B cell (primary cell): ENCODE data around the gene PRR16. TPM values are rescaled to one million over a fixed set of nuclear protein-coding genes. Genes with fewer than 3 reads are reported as not detected.

ENCODE experiments used
- ATAC-seq: fragments of 200-7000 bp; cut with Tn5 transposase; one replicate; pipeline ENCODE4 v1.10.0; 2021; ENCODE audit warnings: low read depth, mild to moderate bottlenecking, moderate number of reproducible peaks, moderate library complexity
- CTCF ChIA-PET: fragments of 350-600 bp; sonication (Branson Sonifier 250); formaldehyde crosslinking; loops from one replicate; lab custom pipeline; 2021; ENCODE audit warnings: antibody characterized with exemption, inconsistent platforms; lab: Charles Lee
- POLR2A ChIA-PET: fragments of 350-600 bp; sonication (Branson Sonifier 250); formaldehyde crosslinking; loops from one replicate; lab custom pipeline; 2021; ENCODE audit warnings: antibody characterized with exemption; lab: Charles Lee
- DNase-seq: peaks from one replicate; pipeline ENCODE4 v3.0.0; 2013
- H2AFZ ChIP-seq: 2 replicates; pipeline ENCODE4 v1.6.1; 2012; ENCODE audit warnings: mild to moderate bottlenecking, low read depth, low read length; ENCODE audit not compliant: insufficient read depth, poor library complexity, severe bottlenecking
- H3K27ac ChIP-seq, 2 donors: 1 replicate in 1 of 2; 2 replicates in 1 of 2; pipeline ENCODE4 v1.5.1; 2012 to 2013; ENCODE audit warnings: low read length in 2 of 2, mild to moderate bottlenecking in 2 of 2, moderate library complexity in 1 of 2
- H3K27me3 ChIP-seq, 4 experiments: fragments of 200-600 bp in 1 of 4; sonication (generic) in 1 of 4; replicated peaks in 1 of 4; 1 replicate in 2 of 4; 2 replicates in 2 of 4; pipeline versions ENCODE4 v1.6.1 to v1.7.0; 2013 to 2016; ENCODE audit warnings: low read length in 3 of 4, mild to moderate bottlenecking in 2 of 4, mixed read lengths in 1 of 4, moderate library complexity in 1 of 4; ENCODE audit not compliant: insufficient read depth in 4 of 4, control insufficient read depth in 3 of 4; ENCODE audit errors: control extremely low read depth in 1 of 4
- H3K36me3 ChIP-seq, 2 experiments: replicated peaks in 1 of 2; 1 replicate in 1 of 2; 2 replicates in 1 of 2; pipeline versions ENCODE4 v1.6.1 to v1.7.1; 2013; ENCODE audit warnings: low read length in 1 of 2; ENCODE audit not compliant: insufficient read depth in 2 of 2, control insufficient read depth in 1 of 2; ENCODE audit errors: control extremely low read depth in 1 of 2, extremely low read depth in 1 of 2
- H3K4me1 ChIP-seq, 2 donors: fragments of 200-600 bp in 1 of 2; sonication (generic) in 1 of 2; 1 replicate in 1 of 2; 2 replicates in 1 of 2; pipeline versions ENCODE4 v1.5.1 to v1.6.1; 2013 to 2017; ENCODE audit warnings: low read length in 2 of 2; ENCODE audit not compliant: control insufficient read depth in 2 of 2, insufficient read depth in 2 of 2
- H3K4me2 ChIP-seq: replicated peaks from 2 replicates; pipeline ENCODE3; 2012; ENCODE audit warnings: mild to moderate bottlenecking, low read depth, low read length; ENCODE audit not compliant: poor library complexity, severe bottlenecking
- H3K4me3 ChIP-seq, 5 experiments: fragments of 200-600 bp in 1 of 5; sonication (generic) in 1 of 5; 1 replicate in 3 of 5; 2 replicates in 2 of 5; pipeline versions ENCODE4 v1.5.1 to v1.7.0; 2011 to 2016; ENCODE audit warnings: low read length in 4 of 5, mild to moderate bottlenecking in 4 of 5, low read depth in 2 of 5, control low read depth in 1 of 5, moderate library complexity in 1 of 5; ENCODE audit not compliant: insufficient read depth in 1 of 5; ENCODE audit errors: control extremely low read depth in 1 of 5, extremely low read depth in 1 of 5
- H3K79me2 ChIP-seq: fragments of 200-600 bp; sonication (generic); one replicate; pipeline ENCODE4 v1.6.0; 2016; ENCODE audit warnings: low read length; ENCODE audit not compliant: control insufficient read depth, insufficient read depth
- H3K9ac ChIP-seq: fragments of 200-600 bp; sonication (generic); 2 replicates; pipeline ENCODE4 v1.6.1; 2017; ENCODE audit warnings: mild to moderate bottlenecking, low read length, moderate library complexity
- H3K9me3 ChIP-seq, 3 donors: one replicate each; pipeline versions ENCODE4 v1.6.1 to v1.7.1; 2013; ENCODE audit warnings: low read length in 2 of 3; ENCODE audit not compliant: control insufficient read depth in 2 of 3, insufficient read depth in 1 of 3; ENCODE audit errors: control extremely low read depth in 1 of 3
- H4K20me1 ChIP-seq: 2 replicates; pipeline ENCODE4 v1.6.0; 2012; ENCODE audit warnings: mild to moderate bottlenecking, low read length; ENCODE audit not compliant: insufficient read depth, control insufficient read depth, poor library complexity, severe bottlenecking
- H3K27ac Mint-ChIP-seq: one replicate; pipeline ENCODE4 v1.8.0; 2021; ENCODE audit warnings: mixed read lengths
- H3K27me3 Mint-ChIP-seq: one replicate; pipeline ENCODE4 v1.8.0; 2021; ENCODE audit warnings: mixed read lengths
- H3K4me1 Mint-ChIP-seq: one replicate; pipeline ENCODE4 v1.8.0; 2021; ENCODE audit warnings: mixed read lengths
- H3K4me3 Mint-ChIP-seq: one replicate; pipeline ENCODE4 v1.8.0; 2021; ENCODE audit warnings: mixed read lengths
- H3K9me3 Mint-ChIP-seq: one replicate; pipeline ENCODE4 v1.8.0; 2022; ENCODE audit warnings: mixed read lengths; ENCODE audit not compliant: insufficient read depth
- CTCF ChIP-seq: fragments of 200-600 bp; IDR thresholded peaks from one replicate; pipeline ENCODE4 v1.8.0; 2022; ENCODE audit warnings: antibody characterized with exemption, mild to moderate bottlenecking
- EZH2 ChIP-seq: IDR thresholded peaks from 2 replicates; pipeline ENCODE4 v1.6.1; 2012; ENCODE audit warnings: borderline replicate concordance, low read depth, mild to moderate bottlenecking, moderate library complexity, low read length; ENCODE audit not compliant: insufficient read depth, poor library complexity, severe bottlenecking
- WGBS: methylation state at CpG from one replicate; pipeline ENCODE4 v1.1.5; 2013; ENCODE audit warnings: missing lambda C conversion rate; ENCODE audit not compliant: insufficient coverage; 5-methylcytosine and 5-hydroxymethylcytosine counted together
- intact Hi-C: fragments of 100-400 bp; cut with micrococcal nuclease; formaldehyde crosslinking; loops from one replicate; pipeline ENCODE4 v1.10.0; 2022
- polyA plus RNA-seq: library from polyadenylated mRNA; depleted of rRNA; stranded (reverse); fragments of >200 nt; gene quantifications from 2 replicates; pipeline ENCODE4 v1.2.3, GENCODE V29; 2012
- total RNA-seq, 2 donors: library from RNA; stranded (reverse); fragments of 120-200 nt in 1 of 2; gene quantifications; 1 replicate in 1 of 2; 2 replicates in 1 of 2; pipeline versions ENCODE4 v1.2.3 to v1.2.4, GENCODE V29; 2013 to 2022

PRR16 gene
- total and polyA plus RNA-seq, 2 donors (not counting 1 experiment from before 2014, with no cell fraction given) = 0.16 TPM; not detected in 1

GRCh38 chr5:120657104-120657503 lies 193.0 kb downstream of the PRR16 start:
- DNase-seq = no peak
- CTCF ChIA-PET = no interaction called here
- Histone ChIP-seq H3K79me2 (no peaks in the 10 kb centered on the region), H3K36me3 (no peaks in the 10 kb centered on the region), H3K4me3 (no peak overlapping the region), H3K27ac (no peak overlapping the region), H3K9me3 (no peaks in the 10 kb centered on the region), H3K4me1 (no peaks in the 10 kb centered on the region), H3K27me3 (no peaks in the 10 kb centered on the region), H3K9ac (no peak overlapping the region), H3K4me2 (no peak overlapping the region), H4K20me1 (no peaks in the 10 kb centered on the region), H2AFZ (no peak overlapping the region)
- Mint-ChIP-seq H3K9me3 (no peaks in the 10 kb centered on the region), H3K27me3 (no peaks in the 10 kb centered on the region), H3K4me1 (no peaks in the 10 kb centered on the region), H3K27ac (no peak overlapping the region), H3K4me3 (no peak overlapping the region)
- ATAC-seq = no peak
- POLR2A ChIA-PET = no interaction called here
- intact Hi-C loops = no loop called here
- TF ChIP-seq EZH2 (no peak), CTCF (no peak)
- WGBS = no CpG with 5 or more reads among the region's 1 CpG

GRCh38 chr5:120677481-120677880 lies 213.4 kb downstream of the PRR16 start:
- ATAC-seq (no peak), DNase-seq (no peak)
- no peak overlapping the region for H2AFZ ChIP-seq
- POLR2A ChIA-PET = no interaction called here
- H3K4me1 ChIP-seq = no peaks in the 10 kb centered on the region
- TF ChIP-seq EZH2 = no peak
- no peak for TF ChIP-seq CTCF
- H4K20me1 ChIP-seq = no peaks in the 10 kb centered on the region
- no peak overlapping the region for H3K4me2 ChIP-seq
- Mint-ChIP-seq H3K4me3 (no peak overlapping the region), H3K27me3 (no peaks in the 10 kb centered on the region), H3K4me1 (no peaks in the 10 kb centered on the region), H3K9me3 (no peaks in the 10 kb centered on the region), H3K27ac (no peak overlapping the region)
- intact Hi-C loops = no loop called here
- H3K27me3 ChIP-seq = no peaks in the 10 kb centered on the region
- H3K9ac ChIP-seq = no peak overlapping the region
- H3K79me2 ChIP-seq = no peaks in the 10 kb centered on the region
- H3K4me3 ChIP-seq = no peak overlapping the region
- H3K27ac ChIP-seq = no peak overlapping the region
- no peaks in the 10 kb centered on the region for H3K36me3 ChIP-seq
- CTCF ChIA-PET = no interaction called here
- no peaks in the 10 kb centered on the region for H3K9me3 ChIP-seq
